HG03565 (cell line): Measurements from ENCODE around the gene SH3BP1.
"Not testable (repeated sequence)": the region's sequence is repeated elsewhere in the genome, so short reads cannot be mapped to it uniquely, and the experiment has no call there.

Source experiments
- ATAC-seq: cut with Tn5 transposase; IDR thresholded peaks from one replicate; pipeline ENCODE4 v1.9.1; 2021; ENCODE audit warnings: mild to moderate bottlenecking, moderate library complexity; ENCODE audit not compliant: unreplicated experiment

SH3BP1 gene

GRCh38 chr22:37676736-37677492, 37.4 kb downstream of the SH3BP1 start:
- ATAC-seq: peak; percentile 35

- peak; percentile 5 for ATAC-seq
Observed at GRCh38 chr22:37677493-37677974, 38.1 kb downstream of the SH3BP1 start.

GRCh38 chr22:37678372-37678771, 38.9 kb downstream of the SH3BP1 start:
- no peak for ATAC-seq

GRCh38 chr22:37679670-37680069, 40.2 kb downstream of the SH3BP1 start:
- ATAC-seq: no peak

GRCh38 chr22:37680191-37680851, 40.9 kb downstream of the SH3BP1 start:
- ATAC-seq: no peak

- no peak for ATAC-seq
Observed at GRCh38 chr22:37681001-37681424, 41.5 kb downstream of the SH3BP1 start.

- ATAC-seq: no peak
Observed at GRCh38 chr22:37681556-37682049, 42.1 kb downstream of the SH3BP1 start.

GRCh38 chr22:37684803-37685615, 45.5 kb downstream of the SH3BP1 start:
- no peak for ATAC-seq

GRCh38 chr22:37686002-37686982, 46.8 kb downstream of the SH3BP1 start, which contains the start of gene NOL12:
Gene NOL12, plus strand, starts transcription at chr22:37686343. Its CDS starts 50 bp downstream, at chr22:37686393.
- ATAC-seq: peak; percentile 60

GRCh38 chr22:37690407-37690806, 50.9 kb downstream of the SH3BP1 start:
- no peak for ATAC-seq

GRCh38 chr22:37690901-37691504, 51.5 kb downstream of the SH3BP1 start:
- no peak for ATAC-seq

GRCh38 chr22:37692627-37693285, 53.3 kb downstream of the SH3BP1 start:
- ATAC-seq: no peak

- ATAC-seq: not testable (repeated sequence)
Observed at GRCh38 chr22:37694131-37694530, 54.7 kb downstream of the SH3BP1 start.

GRCh38 chr22:37696260-37696656, 56.8 kb downstream of the SH3BP1 start:
- ATAC-seq: not testable (repeated sequence)

GRCh38 chr22:37696657-37697537, 57.4 kb downstream of the SH3BP1 start, which contains the start of gene TRIOBP:
Gene TRIOBP, plus strand, starts transcription at chr22:37697048. Its CDS starts 4,318 bp downstream, at chr22:37701366.
- ATAC-seq: no peak

- no peak for ATAC-seq
Observed at GRCh38 chr22:37697538-37697835, 58.0 kb downstream of the SH3BP1 start.

- no peak for ATAC-seq
Observed at GRCh38 chr22:37701141-37701786, 61.8 kb downstream of the SH3BP1 start.
